ENCODE results near the gene TMEFF2. TPM values are rescaled to one million over a fixed set of nuclear protein-coding genes. Genes with fewer than 3 reads are reported as not detected.

TMEFF2 gene
- total and polyA plus RNA-seq, 4 donors: 0.08 TPM; not detected in 3

DNA sequence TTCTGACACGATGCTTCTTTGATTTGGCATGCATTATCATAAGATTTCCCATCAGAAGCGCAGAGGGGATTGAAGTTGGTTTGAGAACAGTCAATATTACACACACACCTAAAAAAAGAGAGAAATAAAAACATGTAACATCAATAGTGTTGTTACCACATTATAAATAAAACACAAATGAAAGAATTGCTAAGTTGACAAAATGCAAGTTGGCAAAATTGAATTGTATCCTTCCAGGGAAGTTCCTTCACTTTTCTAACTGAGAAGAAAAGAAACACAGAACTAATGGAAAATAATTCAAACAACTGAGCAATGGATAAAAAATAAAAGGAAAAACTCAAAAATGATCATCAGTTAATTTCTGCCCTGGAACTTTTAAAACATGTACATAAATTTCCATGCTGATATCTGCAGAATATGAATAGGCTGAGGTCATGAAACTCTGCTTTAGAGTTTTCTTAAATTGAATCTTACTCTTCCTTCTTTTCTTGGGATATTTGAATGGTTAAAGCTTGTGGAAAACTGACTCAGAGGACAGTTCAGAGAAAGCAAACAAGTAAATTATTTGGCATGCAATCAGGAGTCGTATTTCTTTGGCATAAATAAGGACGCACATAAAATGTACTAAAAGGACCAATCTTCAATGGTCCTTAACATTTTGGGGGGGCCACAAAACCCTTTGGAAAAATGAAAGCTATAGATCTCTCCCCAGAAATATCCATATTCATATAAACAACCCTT is 195.5 kb downstream of the TMEFF2 start (continued):
- no peak for TF ChIP-seq GABPA (IDR thresholded peaks at IDR 0.05 in 1 of 2, conservative IDR thresholded peaks at IDR 0.05 in 1 of 2)

DNA sequence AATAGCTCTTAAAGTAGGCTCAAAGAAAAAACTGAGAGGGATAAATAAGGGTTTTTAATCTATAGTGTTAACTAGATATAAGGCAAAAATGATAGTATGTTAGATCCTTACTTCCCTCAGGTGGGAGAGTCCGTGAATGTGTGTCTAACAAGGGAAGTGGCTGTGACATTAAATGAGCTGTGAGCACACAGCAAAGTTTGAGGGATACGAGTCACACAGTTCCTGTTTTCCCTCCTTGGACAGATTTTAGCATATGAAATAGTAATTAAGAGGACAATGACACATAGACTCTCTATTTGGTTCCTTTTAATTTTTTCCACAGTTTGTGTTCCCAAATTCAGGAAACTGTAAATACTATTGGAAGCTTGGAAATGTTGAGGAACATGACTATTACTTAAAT is 199.4 kb downstream of the TMEFF2 start:
- TF ChIP-seq, protein P1, sequence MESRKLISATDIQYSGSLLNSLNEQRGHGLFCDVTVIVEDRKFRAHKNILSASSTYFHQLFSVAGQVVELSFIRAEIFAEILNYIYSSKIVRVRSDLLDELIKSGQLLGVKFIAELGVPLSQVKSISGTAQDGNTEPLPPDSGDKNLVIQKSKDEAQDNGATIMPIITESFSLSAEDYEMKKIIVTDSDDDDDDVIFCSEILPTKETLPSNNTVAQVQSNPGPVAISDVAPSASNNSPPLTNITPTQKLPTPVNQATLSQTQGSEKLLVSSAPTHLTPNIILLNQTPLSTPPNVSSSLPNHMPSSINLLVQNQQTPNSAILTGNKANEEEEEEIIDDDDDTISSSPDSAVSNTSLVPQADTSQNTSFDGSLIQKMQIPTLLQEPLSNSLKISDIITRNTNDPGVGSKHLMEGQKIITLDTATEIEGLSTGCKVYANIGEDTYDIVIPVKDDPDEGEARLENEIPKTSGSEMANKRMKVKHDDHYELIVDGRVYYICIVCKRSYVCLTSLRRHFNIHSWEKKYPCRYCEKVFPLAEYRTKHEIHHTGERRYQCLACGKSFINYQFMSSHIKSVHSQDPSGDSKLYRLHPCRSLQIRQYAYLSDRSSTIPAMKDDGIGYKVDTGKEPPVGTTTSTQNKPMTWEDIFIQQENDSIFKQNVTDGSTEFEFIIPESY (IDR thresholded peaks at IDR 0.05): no peak
- TF ChIP-seq FOXA1 (IDR thresholded peaks at IDR 0.05) (no peak), RAD21 (IDR thresholded peaks at IDR 0.05) (no peak), HNF4A (conservative IDR thresholded peaks at IDR 0.05) (no peak), JUND (IDR thresholded peaks at IDR 0.05) (no peak), SP1 (IDR thresholded peaks at IDR 0.05) (no peak), RXRA (IDR thresholded peaks at IDR 0.05) (no peak), NR2F2 (IDR thresholded peaks at IDR 0.05) (no peak), FOXA2 (IDR thresholded peaks at IDR 0.05) (no peak), TAF1 (conservative IDR thresholded peaks at IDR 0.05) (no peak), GABPA (IDR thresholded peaks at IDR 0.05 in 1 of 2, conservative IDR thresholded peaks at IDR 0.05 in 1 of 2) (no peak), EGR1 (IDR thresholded peaks at IDR 0.05; ENCODE audit: low read depth in 2 of 2) (no peak), YY1 (IDR thresholded peaks at IDR 0.05) (no peak), HNF4G (IDR thresholded peaks at IDR 0.05) (no peak)
- TF ChIP-seq, protein P2, sequence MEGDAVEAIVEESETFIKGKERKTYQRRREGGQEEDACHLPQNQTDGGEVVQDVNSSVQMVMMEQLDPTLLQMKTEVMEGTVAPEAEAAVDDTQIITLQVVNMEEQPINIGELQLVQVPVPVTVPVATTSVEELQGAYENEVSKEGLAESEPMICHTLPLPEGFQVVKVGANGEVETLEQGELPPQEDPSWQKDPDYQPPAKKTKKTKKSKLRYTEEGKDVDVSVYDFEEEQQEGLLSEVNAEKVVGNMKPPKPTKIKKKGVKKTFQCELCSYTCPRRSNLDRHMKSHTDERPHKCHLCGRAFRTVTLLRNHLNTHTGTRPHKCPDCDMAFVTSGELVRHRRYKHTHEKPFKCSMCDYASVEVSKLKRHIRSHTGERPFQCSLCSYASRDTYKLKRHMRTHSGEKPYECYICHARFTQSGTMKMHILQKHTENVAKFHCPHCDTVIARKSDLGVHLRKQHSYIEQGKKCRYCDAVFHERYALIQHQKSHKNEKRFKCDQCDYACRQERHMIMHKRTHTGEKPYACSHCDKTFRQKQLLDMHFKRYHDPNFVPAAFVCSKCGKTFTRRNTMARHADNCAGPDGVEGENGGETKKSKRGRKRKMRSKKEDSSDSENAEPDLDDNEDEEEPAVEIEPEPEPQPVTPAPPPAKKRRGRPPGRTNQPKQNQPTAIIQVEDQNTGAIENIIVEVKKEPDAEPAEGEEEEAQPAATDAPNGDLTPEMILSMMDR (IDR thresholded peaks at IDR 0.05; ENCODE audit: low read depth, low read length, missing input control): no peak
- TF ChIP-seq, protein P3, sequence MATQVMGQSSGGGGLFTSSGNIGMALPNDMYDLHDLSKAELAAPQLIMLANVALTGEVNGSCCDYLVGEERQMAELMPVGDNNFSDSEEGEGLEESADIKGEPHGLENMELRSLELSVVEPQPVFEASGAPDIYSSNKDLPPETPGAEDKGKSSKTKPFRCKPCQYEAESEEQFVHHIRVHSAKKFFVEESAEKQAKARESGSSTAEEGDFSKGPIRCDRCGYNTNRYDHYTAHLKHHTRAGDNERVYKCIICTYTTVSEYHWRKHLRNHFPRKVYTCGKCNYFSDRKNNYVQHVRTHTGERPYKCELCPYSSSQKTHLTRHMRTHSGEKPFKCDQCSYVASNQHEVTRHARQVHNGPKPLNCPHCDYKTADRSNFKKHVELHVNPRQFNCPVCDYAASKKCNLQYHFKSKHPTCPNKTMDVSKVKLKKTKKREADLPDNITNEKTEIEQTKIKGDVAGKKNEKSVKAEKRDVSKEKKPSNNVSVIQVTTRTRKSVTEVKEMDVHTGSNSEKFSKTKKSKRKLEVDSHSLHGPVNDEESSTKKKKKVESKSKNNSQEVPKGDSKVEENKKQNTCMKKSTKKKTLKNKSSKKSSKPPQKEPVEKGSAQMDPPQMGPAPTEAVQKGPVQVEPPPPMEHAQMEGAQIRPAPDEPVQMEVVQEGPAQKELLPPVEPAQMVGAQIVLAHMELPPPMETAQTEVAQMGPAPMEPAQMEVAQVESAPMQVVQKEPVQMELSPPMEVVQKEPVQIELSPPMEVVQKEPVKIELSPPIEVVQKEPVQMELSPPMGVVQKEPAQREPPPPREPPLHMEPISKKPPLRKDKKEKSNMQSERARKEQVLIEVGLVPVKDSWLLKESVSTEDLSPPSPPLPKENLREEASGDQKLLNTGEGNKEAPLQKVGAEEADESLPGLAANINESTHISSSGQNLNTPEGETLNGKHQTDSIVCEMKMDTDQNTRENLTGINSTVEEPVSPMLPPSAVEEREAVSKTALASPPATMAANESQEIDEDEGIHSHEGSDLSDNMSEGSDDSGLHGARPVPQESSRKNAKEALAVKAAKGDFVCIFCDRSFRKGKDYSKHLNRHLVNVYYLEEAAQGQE (IDR thresholded peaks at IDR 0.05): no peak
- TF ChIP-seq, protein P4, sequence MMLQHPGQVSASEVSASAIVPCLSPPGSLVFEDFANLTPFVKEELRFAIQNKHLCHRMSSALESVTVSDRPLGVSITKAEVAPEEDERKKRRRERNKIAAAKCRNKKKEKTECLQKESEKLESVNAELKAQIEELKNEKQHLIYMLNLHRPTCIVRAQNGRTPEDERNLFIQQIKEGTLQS (IDR thresholded peaks at IDR 0.05): no peak
- TF ChIP-seq, protein P5, sequence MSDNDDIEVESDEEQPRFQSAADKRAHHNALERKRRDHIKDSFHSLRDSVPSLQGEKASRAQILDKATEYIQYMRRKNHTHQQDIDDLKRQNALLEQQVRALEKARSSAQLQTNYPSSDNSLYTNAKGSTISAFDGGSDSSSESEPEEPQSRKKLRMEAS (IDR thresholded peaks at IDR 0.05): no peak
- Histone ChIP-seq H3K27me3 (ENCODE audit: control insufficient read depth in 4 of 4, insufficient read depth in 4 of 4, low read length in 3 of 4) (no peaks in the 10 kb centered on the region), H3K36me3 (ENCODE audit: control insufficient read depth in 4 of 4, insufficient read depth in 3 of 4, low read depth in 1 of 4, low read length in 3 of 4) (no peaks in the 10 kb centered on the region), H3K9me3 (ENCODE audit: control insufficient read depth in 4 of 4, low read length in 3 of 4) (no peaks in the 10 kb centered on the region), H3K4me1 (ENCODE audit: control insufficient read depth in 4 of 4, insufficient read depth in 4 of 4, low read length in 3 of 4) (no peaks in the 10 kb centered on the region), H3K4me3 (ENCODE audit: low read depth in 1 of 3, low read length in 3 of 3) (no peak overlapping the region), H3K9ac (ENCODE audit: low read depth in 1 of 2, low read length in 2 of 2) (no peak overlapping the region), H3K27ac (ENCODE audit: low read depth in 1 of 2, low read length in 2 of 2) (no peak overlapping the region)
- 76% methylated on average over 2 of the region's 2 CpGs for WGBS
- DNase-seq (ENCODE audit: low spot score): no peak
